Parathyroid adenoma (tissue), 2 donors: ENCODE measurements around the gene MTERF4.

Experiments
- H2AFZ ChIP-seq: fragments of 300-600 bp; sonication (generic); one replicate; pipeline ENCODE4 v1.7.0; 2017; ENCODE audit warnings: antibody characterized with exemption, mild to moderate bottlenecking
- H3K27ac ChIP-seq: fragments of 300-600 bp; sonication (generic); one replicate; pipeline ENCODE4 v1.7.0; 2017
- H3K27me3 ChIP-seq: fragments of 300-600 bp; sonication (generic); one replicate; pipeline ENCODE4 v1.7.0; 2017; ENCODE audit warnings: low read length; ENCODE audit not compliant: control insufficient read depth, insufficient read depth
- H3K36me3 ChIP-seq: fragments of 300-600 bp; sonication (generic); one replicate; pipeline ENCODE4 v1.7.0; 2017; ENCODE audit warnings: low read length; ENCODE audit not compliant: control insufficient read depth, insufficient read depth
- H3K4me1 ChIP-seq: fragments of 300-600 bp; sonication (generic); one replicate; pipeline ENCODE4 v1.7.0; 2017; ENCODE audit warnings: control low read depth
- H3K4me2 ChIP-seq: fragments of 300-600 bp; sonication (generic); one replicate; pipeline ENCODE4 v1.7.0; 2017; ENCODE audit warnings: low read length
- H3K4me3 ChIP-seq: fragments of 300-600 bp; sonication (generic); one replicate; pipeline ENCODE4 v1.7.0; 2017; ENCODE audit warnings: low read depth, low read length
- H3K79me2 ChIP-seq: fragments of 300-600 bp; sonication (generic); one replicate; pipeline ENCODE4 v1.7.0; 2017; ENCODE audit warnings: control low read depth
- H3K9ac ChIP-seq: fragments of 300-600 bp; sonication (generic); one replicate; pipeline ENCODE4 v1.7.0; 2017; ENCODE audit warnings: mild to moderate bottlenecking
- H3K9me3 ChIP-seq: fragments of 300-600 bp; sonication (generic); one replicate; pipeline ENCODE4 v1.7.0; 2017; ENCODE audit warnings: low read length; ENCODE audit not compliant: control insufficient read depth
- TF ChIP-seq, protein P1 (sequence below): fragments of 300-600 bp; sonication (generic); IDR thresholded peaks from one replicate; pipeline ENCODE4 v1.7.0; 2017; ENCODE audit warnings: antibody characterized with exemption, mild to moderate bottlenecking
- donor health status: primary hyperparathyroidism.

The MTERF4 gene

DNA sequence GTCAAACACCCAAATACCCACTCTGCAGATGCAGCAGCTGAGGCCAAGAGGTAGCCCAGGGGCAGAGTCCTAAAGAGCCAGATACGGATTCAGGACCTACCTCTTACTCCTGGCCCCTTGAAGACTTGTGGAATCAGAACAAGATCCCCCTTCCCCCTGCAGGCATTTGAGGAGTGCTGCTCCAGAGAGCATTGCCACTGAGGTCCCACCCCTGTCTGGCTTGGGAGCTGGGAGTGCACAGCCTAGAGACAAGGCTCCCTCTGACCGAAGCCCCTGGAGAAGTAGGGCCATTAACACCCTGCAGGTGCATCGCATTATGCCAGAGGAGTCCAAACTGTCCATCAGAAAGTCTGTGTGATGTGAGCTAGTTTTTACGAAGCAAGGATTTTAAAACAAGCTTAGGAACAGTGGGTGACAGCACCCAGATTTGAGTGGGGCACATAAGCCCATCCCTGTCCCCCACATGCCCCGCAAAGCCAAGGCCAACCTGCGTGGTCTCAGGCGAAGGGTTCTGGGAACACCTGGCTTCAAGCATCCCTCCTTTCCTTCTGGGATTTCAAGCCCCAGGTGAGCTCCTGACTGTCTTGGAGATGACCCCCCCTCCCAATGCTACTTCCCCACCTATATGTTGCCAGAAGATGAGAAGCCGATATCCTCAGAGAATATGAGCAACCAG is 48.4 kb downstream of the MTERF4 start:
- Histone ChIP-seq H3K9ac (no peak overlapping the region), H3K36me3 (no peaks in the 10 kb centered on the region), H3K79me2 (peaks cover 12% of the 10 kb centered on the region), H3K4me2 (no peak overlapping the region), H3K27ac (no peak overlapping the region), H3K27me3 (no peaks in the 10 kb centered on the region), H3K4me1 (no peaks in the 10 kb centered on the region), H3K9me3 (no peaks in the 10 kb centered on the region), H3K4me3 (no peak overlapping the region), H2AFZ (no peak overlapping the region)
- TF ChIP-seq, protein P1, sequence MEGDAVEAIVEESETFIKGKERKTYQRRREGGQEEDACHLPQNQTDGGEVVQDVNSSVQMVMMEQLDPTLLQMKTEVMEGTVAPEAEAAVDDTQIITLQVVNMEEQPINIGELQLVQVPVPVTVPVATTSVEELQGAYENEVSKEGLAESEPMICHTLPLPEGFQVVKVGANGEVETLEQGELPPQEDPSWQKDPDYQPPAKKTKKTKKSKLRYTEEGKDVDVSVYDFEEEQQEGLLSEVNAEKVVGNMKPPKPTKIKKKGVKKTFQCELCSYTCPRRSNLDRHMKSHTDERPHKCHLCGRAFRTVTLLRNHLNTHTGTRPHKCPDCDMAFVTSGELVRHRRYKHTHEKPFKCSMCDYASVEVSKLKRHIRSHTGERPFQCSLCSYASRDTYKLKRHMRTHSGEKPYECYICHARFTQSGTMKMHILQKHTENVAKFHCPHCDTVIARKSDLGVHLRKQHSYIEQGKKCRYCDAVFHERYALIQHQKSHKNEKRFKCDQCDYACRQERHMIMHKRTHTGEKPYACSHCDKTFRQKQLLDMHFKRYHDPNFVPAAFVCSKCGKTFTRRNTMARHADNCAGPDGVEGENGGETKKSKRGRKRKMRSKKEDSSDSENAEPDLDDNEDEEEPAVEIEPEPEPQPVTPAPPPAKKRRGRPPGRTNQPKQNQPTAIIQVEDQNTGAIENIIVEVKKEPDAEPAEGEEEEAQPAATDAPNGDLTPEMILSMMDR, result no peak

- Histone ChIP-seq H2AFZ (no peak overlapping the region), H3K27me3 (no peaks in the 10 kb centered on the region), H3K79me2 (peaks cover 12% of the 10 kb centered on the region), H3K4me1 (no peaks in the 10 kb centered on the region), H3K4me2 (no peak overlapping the region), H3K4me3 (no peak overlapping the region), H3K9ac (no peak overlapping the region), H3K27ac (no peak overlapping the region), H3K9me3 (no peaks in the 10 kb centered on the region), H3K36me3 (no peaks in the 10 kb centered on the region)
- TF ChIP-seq, protein P1, result no peak
Measured at GRCh38 chr2:241052677-241053360, 49.3 kb downstream of the MTERF4 start.

GRCh38 chr2:241051578-241052487 is 50.3 kb downstream of the MTERF4 start:
- Histone ChIP-seq H3K4me1 (no peaks in the 10 kb centered on the region), H3K27me3 (no peaks in the 10 kb centered on the region), H2AFZ (no peak overlapping the region), H3K4me3 (no peak overlapping the region), H3K9me3 (no peaks in the 10 kb centered on the region), H3K4me2 (no peak overlapping the region), H3K27ac (no peak overlapping the region), H3K79me2 (peaks cover 12% of the 10 kb centered on the region), H3K36me3 (no peaks in the 10 kb centered on the region), H3K9ac (no peak overlapping the region)
- TF ChIP-seq, protein P1, result no peak

DNA sequence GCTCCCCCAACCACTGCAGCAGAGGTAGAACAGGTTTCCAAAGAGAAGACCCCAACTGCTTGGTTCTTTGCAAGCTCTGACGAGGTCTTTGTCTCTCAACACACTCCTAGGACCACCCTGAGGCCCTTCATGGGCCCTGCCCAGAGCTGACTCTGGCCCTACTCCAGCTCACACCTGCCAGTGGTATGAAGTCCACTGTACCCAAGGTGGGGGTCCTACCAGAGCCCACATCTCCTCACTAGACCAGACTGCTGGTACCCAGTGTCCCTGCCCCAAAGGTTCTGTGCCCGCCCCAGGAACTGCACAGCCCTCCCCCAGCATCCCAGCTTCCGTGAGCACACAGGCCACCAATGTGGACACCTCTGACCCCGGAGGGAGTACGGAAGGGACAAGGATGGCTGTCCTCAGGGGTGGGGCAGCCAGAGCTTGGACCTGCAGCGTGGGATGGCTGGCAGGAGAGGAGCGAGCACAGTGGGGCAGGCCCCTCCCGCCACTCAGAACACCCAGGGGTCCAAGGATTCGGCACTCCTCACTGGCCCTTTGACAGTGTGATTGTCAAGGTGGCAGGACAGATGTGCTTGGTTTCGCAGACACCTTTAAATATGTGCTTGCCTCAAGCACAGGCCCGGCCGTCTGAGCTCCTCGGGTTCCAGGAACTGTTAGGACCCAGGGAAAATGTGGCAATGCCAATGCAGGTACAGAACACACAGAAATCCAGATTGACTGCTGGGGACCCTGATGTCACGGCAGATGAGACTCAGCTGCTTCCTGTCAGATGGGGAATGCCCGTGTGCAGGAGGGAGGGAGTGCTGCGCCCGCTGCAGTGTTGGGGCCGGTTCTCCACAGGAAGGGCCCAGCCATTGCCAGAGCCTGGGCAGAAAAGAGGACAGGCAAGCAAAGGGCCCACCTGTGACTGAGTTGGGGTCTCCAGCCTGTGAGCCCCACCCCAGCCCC is 51.2 kb downstream of the MTERF4 start:
- TF ChIP-seq, protein P1, result no peak
- Histone ChIP-seq H3K9ac (no peak overlapping the region), H3K79me2 (peaks cover 12% of the 10 kb centered on the region), H3K27me3 (no peaks in the 10 kb centered on the region), H3K27ac (no peak overlapping the region), H3K4me1 (no peaks in the 10 kb centered on the region), H3K36me3 (no peaks in the 10 kb centered on the region), H2AFZ (no peak overlapping the region), H3K4me2 (no peak overlapping the region), H3K9me3 (no peaks in the 10 kb centered on the region), H3K4me3 (no peak overlapping the region)
